Osteoblast (primary cell): Measurements from ENCODE around the gene RASSF1. TPM values are rescaled to one million over a fixed set of nuclear protein-coding genes. Genes with fewer than 3 reads are reported as not detected.

Experiments used
- DNase-seq: peaks from one replicate; pipeline ENCODE4 v3.0.0; 2011; ENCODE audit warnings: low spot score, mixed read lengths; ENCODE audit not compliant: insufficient read length; ENCODE audit errors: missing footprints
- H2AFZ ChIP-seq: 2 replicates; pipeline ENCODE4 v1.6.0; 2011; ENCODE audit warnings: mild to moderate bottlenecking, low read length
- H3K27ac ChIP-seq: 2 replicates; pipeline ENCODE4 v1.5.1; 2011; ENCODE audit warnings: mild to moderate bottlenecking, low read depth, low read length, moderate library complexity
- H3K27me3 ChIP-seq: 2 replicates; pipeline ENCODE4 v1.6.0; 2012; ENCODE audit warnings: mild to moderate bottlenecking, control low read depth, inconsistent platforms, low read length, moderate library complexity; ENCODE audit not compliant: insufficient read depth
- H3K36me3 ChIP-seq: 2 replicates; pipeline ENCODE4 v1.5.1; 2011; ENCODE audit warnings: mild to moderate bottlenecking, low read length, control low read depth, moderate library complexity; ENCODE audit not compliant: insufficient read depth
- H3K4me1 ChIP-seq: 2 replicates; pipeline ENCODE4 v1.5.1; 2011; ENCODE audit warnings: mild to moderate bottlenecking, low read length, control low read depth, moderate library complexity; ENCODE audit not compliant: insufficient read depth
- H3K4me2 ChIP-seq: 2 replicates; pipeline ENCODE4 v1.6.0; 2011; ENCODE audit warnings: mild to moderate bottlenecking, low read length; ENCODE audit not compliant: insufficient read depth
- H3K4me3 ChIP-seq: fragments of 200-600 bp; sonication (generic); 3 replicates; pipeline ENCODE4 v1.5.1; 2012; ENCODE audit warnings: mild to moderate bottlenecking, low read length, inconsistent platforms; ENCODE audit not compliant: insufficient read depth
- H3K79me2 ChIP-seq: 2 replicates; pipeline ENCODE4 v1.6.0; 2012; ENCODE audit warnings: mild to moderate bottlenecking, low read length, control low read depth, inconsistent platforms; ENCODE audit not compliant: insufficient read depth
- H3K9me3 ChIP-seq: 2 replicates; pipeline ENCODE4 v1.5.1; 2011; ENCODE audit warnings: low read depth, low read length, control low read depth
- H4K20me1 ChIP-seq: 2 replicates; pipeline ENCODE4 v1.6.0; 2012; ENCODE audit warnings: mild to moderate bottlenecking, low read length, control low read depth; ENCODE audit not compliant: insufficient read depth
- CTCF ChIP-seq: IDR thresholded peaks from 2 replicates; pipeline ENCODE4 v1.5.1; 2011; ENCODE audit warnings: mild to moderate bottlenecking, low read depth, low read length, moderate library complexity; ENCODE audit errors: extremely low read depth
- total RNA-seq: library from RNA; depleted of rRNA; stranded (reverse); fragments of >200 nt; gene quantifications from 2 replicates; pipeline ENCODE4 v1.2.3, GENCODE V29; 2012

RASSF1 gene, protein sequence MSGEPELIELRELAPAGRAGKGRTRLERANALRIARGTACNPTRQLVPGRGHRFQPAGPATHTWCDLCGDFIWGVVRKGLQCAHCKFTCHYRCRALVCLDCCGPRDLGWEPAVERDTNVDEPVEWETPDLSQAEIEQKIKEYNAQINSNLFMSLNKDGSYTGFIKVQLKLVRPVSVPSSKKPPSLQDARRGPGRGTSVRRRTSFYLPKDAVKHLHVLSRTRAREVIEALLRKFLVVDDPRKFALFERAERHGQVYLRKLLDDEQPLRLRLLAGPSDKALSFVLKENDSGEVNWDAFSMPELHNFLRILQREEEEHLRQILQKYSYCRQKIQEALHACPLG
- 17.4 and 18.1 TPM in 2 replicates for total RNA-seq

GRCh38 chr3:50340448-50341329 is at the start of gene RASSF1:
Gene RASSF1 (minus strand): TSS chr3:50340836. CDS start chr3:50340805, 31 bp downstream.
- DNase-seq: peak; percentile 96
- Histone ChIP-seq H3K4me3 (peak within 1 kb of the TSS; percentile 77), H3K27ac (peak within 1 kb of the TSS; percentile 83), H3K4me1 (peaks cover 44% of the 10 kb centered on the region), H3K36me3 (no peaks in the 10 kb centered on the region), H3K79me2 (peaks cover 43% of the 10 kb centered on the region), H3K4me2 (peak within 1 kb of the TSS; percentile 97), H2AFZ (peak within 1 kb of the TSS; percentile 82), H4K20me1 (peaks cover 6% of the 10 kb centered on the region), H3K9me3 (no peaks in the 10 kb centered on the region), H3K27me3 (no peaks in the 10 kb centered on the region)
- no peak for TF ChIP-seq CTCF

- Histone ChIP-seq H3K27ac (no peak overlapping the region), H2AFZ (no peak overlapping the region), H3K27me3 (no peaks in the 10 kb centered on the region), H3K36me3 (no peaks in the 10 kb centered on the region), H3K79me2 (no peaks in the 10 kb centered on the region), H3K9me3 (no peaks in the 10 kb centered on the region), H3K4me1 (no peaks in the 10 kb centered on the region), H3K4me3 (no peak overlapping the region), H4K20me1 (no peaks in the 10 kb centered on the region), H3K4me2 (no peak overlapping the region)
- no peak for TF ChIP-seq CTCF
- DNase-seq: no peak
Measured at GRCh38 chr3:50389414-50389767, 48.8 kb upstream of the RASSF1 start.

GRCh38 chr3:50388720-50389413 is 48.2 kb upstream of the RASSF1 start:
- no peaks in the 10 kb centered on the region for H3K27me3 ChIP-seq
- no peak overlapping the region for H3K27ac ChIP-seq
- no peak overlapping the region for H3K4me2 ChIP-seq
- no peak overlapping the region for H2AFZ ChIP-seq
- no peak overlapping the region for H3K4me3 ChIP-seq
- H4K20me1 ChIP-seq: no peaks in the 10 kb centered on the region
- no peaks in the 10 kb centered on the region for H3K79me2 ChIP-seq
- no peaks in the 10 kb centered on the region for H3K4me1 ChIP-seq
- DNase-seq: no peak
- TF ChIP-seq CTCF: peak; percentile 0
- no peaks in the 10 kb centered on the region for H3K9me3 ChIP-seq
- H3K36me3 ChIP-seq: no peaks in the 10 kb centered on the region
